ENCODE results near the gene KRT79.
"Not testable (repeated sequence)": the region's sequence is repeated elsewhere in the genome, so short reads cannot be mapped to it uniquely, and the experiment has no call there.

The KRT79 gene

GRCh38 chr12:52805739-52806138 lies 28.4 kb downstream of the KRT79 start:
- no peak for DNase-seq (ENCODE audit: low read depth)

DNA sequence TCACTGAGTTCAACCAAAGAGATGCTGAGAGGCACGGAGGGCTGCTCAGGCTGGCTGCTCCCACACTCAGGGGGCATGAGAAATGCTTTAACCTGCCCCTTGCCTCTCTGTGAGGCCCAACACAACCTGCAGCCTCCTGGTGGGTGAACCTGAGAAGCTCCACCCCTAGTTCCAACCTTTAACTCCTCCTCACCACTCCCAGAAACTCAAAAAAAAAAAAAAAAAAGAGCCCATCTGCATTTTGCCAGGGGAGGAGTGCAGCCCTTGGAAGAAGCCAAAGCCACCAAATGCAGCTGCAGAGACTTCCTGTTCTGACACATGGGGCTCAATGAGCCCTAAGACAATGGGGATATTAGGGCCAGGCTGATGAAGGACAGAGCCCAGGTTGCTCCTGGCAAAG lies 29.1 kb downstream of the KRT79 start:
- no peak for DNase-seq (ENCODE audit: low read depth)

DNA sequence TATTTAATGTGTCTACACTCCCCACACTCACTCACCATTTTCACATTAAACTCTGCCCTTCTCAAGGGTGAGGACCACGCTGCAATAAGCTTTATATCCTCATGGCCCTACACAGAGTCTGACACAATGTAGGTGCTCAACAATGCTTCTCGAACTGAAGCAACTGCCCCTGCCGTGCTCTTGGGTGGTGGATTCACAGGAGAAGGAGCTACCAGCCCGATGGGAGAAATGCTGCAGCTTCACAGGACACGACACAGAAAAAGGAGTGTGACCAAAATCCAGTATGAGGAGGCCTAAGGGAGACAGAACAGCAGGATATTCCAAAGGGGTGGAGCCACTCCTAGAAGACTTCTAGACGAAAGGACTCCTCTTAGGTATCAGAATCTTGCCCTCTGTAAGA lies 31.7 kb downstream of the KRT79 start:
- no peak for DNase-seq (ENCODE audit: low read depth)

GRCh38 chr12:52801773-52802172 lies 32.3 kb downstream of the KRT79 start:
- no peak for DNase-seq (ENCODE audit: low read depth)

- no peak for DNase-seq (ENCODE audit: low read depth)
These were observed 33.7 kb downstream of the KRT79 start for GRCh38 chr12:52800259-52800917.

- no peak for DNase-seq (ENCODE audit: low read depth)
These were observed 34.5 kb downstream of the KRT79 start for GRCh38 chr12:52799505-52800211.

DNA sequence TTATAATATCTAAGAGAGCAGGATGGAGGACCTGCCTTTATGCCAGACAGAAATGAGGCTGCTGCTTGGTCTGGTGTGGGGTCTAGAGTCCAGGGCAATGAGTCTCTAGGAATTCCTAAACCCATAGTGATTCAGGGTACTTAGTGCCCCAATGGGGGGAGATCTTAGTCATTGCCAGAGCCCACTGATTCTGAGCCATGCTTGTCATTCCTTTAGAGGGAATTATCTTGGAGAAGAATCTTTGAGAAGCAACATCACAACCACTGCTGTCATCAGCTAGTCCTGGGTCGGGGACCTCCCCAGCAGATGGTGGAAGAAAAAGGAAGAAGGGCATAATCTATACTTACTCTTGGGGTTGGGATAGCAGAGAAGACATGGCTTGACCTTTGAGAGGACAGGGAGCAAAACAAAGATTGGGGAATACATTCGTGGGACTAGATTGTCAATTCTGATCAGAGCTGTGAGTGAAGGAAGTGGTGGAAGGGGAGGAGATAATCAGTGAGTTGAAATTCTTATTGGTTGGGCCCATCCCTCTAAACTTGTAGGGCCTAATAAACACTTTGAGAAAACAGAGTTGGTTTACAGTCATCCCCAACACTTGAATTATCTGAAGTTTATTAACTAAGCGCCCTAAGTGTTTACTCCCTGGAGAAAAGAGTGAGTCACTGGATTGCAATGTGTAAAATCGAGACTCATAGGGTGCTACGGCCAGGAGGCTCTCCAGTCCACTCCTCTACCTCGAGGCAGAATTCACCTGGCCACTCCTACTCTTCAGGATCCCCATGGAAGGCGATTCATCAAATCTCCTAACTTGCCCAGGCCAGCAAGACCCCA lies 35.2 kb downstream of the KRT79 start:
- peak; percentile 23 for DNase-seq (ENCODE audit: low read depth)

- peak; percentile 69 for DNase-seq (ENCODE audit: low read depth)
These were observed 36.0 kb downstream of the KRT79 start for GRCh38 chr12:52798003-52798670.

DNA sequence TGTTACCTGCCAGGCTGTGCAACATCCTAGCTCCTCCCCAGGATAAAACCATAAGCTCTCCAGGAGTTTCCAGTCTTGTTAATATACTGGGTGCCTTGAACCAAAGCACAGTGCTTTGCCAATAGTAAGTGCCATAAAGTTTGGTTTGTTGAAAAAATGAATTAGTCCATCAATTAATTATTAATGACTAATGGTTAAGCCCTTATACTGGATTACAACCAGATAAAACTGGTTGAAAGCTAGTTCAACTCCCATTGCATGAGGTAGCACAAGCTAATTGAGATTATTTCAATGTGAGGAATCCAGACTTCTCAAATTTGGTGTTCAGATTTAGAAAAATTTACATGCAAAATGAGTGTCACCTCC lies 36.6 kb downstream of the KRT79 start:
- no peak for DNase-seq (ENCODE audit: low read depth)

DNA sequence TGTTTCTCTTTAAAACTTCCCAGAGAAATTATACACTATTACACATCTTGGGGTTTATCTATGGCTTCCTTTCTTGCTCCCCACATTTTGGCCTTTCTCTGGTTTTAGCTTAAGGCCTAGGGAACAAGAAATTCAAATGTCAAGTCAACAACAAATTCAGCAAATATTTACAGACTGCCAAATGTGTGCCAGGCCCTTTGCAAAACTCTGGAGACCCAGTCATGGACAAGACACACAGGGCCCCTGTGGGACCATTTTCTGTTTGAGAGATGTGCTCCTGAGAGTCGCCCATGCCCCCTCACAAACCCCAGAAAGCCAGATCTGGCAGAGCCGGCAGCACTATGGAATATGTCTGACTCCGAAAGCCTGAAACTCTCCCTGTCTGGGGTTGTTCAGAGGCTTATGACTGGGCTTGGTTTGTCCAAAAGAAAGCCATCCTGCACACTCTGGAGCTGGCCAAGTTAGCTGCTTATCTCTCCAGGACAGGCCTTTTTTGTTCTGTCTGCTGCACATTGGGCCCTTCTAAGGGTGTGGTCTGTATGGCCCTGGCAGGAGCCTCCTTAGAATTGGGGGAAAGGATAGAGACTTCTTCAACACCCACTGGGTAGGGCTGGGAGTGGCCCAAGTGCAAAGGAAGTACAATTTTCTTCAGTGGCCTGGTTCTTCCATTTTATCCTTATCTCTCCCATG lies 37.1 kb downstream of the KRT79 start:
- DNase-seq (ENCODE audit: low read depth) = no peak

- DNase-seq (ENCODE audit: low read depth) = no peak
These were observed 37.7 kb downstream of the KRT79 start for GRCh38 chr12:52796429-52796794.

GRCh38 chr12:52795694-52796428 lies 38.2 kb downstream of the KRT79 start, which contains the start of gene KRT3:
Gene KRT3 (minus strand): TSS chr12:52796117. CDS start chr12:52796042, 75 bp downstream.
- DNase-seq (ENCODE audit: low read depth) = no peak

GRCh38 chr12:52795332-52795674 lies 38.8 kb downstream of the KRT79 start:
- DNase-seq (ENCODE audit: low read depth) = not testable (repeated sequence)

DNA sequence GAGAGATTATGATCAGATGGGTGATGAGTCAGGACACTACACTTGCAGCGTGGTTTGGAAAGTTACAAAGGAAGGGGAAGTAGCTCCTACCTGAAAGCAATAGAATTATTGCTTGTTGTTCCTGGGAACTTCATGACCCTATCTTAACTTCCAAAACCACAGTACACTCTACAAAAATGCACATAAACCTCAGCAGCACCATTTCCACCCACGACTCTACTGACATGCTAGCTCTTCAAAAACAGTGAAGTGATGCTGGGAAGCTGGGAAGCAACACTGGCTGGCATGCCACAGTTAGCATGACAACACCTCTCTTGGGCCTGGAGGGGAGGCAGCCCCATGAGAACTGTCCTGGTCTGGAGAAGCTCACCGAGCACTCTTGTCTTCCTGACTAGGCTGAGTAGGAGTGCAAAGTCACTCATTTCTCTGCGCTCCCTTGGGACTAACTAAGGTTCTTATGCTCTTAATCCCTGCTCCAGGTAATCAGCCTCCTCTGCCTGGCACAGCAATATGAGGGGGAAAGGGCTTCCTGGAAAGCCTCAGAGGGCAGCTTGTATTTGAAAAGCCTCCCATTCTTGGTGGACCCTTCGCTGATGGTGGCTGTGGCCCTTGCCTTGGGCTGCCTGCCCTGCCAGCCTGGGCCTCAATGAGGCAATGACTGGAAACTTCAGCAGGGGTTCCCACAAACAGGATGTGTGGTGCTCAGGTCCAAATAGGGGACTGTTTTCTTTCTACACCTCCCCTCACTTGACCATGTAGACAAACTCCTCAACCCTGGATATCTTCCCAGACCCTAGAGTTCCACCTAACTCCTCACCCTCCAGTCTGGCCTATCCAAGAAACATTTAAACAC lies 39.4 kb downstream of the KRT79 start:
- DNase-seq (ENCODE audit: low read depth) = peak; percentile 22

DNA sequence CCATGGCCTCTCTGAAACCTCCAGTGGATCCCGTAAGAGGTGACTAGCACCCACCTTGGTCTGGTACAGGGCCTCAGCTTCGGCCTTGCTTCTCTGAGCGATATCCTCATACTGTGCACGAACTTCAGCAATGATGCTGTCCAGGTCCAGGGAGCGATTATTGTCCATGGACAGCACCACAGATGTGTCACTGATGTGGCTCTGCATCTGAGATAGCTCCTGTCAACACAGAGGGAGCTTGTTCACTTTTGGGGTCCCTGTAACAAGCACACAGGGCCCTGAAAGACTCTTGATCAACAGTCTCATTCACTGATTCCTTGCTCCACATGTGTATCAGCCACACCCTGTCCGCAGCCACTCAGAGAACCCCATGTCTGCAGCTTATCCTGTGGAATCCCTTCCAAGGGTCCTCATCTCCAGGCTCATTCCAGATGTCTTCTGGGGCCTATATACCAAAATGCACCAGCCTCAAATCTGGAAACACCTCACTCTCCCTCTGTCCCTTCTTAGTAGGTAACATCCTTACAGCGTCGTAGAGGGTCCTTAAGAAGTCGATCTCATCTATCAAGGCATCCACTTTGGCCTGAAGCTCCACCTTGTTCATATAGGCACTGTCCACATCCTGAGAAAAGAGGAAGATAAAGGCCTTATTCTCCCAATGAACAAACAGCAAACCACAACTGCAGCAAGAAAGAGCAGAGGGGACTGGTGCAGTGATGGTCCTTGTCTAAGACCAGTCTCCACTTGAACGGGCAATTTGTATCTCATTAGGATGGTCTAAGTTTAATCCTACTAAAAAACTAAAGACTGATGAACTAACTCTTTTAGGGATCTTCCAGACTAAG lies 41.7 kb downstream of the KRT79 start:
- no peak for DNase-seq (ENCODE audit: low read depth)

DNA sequence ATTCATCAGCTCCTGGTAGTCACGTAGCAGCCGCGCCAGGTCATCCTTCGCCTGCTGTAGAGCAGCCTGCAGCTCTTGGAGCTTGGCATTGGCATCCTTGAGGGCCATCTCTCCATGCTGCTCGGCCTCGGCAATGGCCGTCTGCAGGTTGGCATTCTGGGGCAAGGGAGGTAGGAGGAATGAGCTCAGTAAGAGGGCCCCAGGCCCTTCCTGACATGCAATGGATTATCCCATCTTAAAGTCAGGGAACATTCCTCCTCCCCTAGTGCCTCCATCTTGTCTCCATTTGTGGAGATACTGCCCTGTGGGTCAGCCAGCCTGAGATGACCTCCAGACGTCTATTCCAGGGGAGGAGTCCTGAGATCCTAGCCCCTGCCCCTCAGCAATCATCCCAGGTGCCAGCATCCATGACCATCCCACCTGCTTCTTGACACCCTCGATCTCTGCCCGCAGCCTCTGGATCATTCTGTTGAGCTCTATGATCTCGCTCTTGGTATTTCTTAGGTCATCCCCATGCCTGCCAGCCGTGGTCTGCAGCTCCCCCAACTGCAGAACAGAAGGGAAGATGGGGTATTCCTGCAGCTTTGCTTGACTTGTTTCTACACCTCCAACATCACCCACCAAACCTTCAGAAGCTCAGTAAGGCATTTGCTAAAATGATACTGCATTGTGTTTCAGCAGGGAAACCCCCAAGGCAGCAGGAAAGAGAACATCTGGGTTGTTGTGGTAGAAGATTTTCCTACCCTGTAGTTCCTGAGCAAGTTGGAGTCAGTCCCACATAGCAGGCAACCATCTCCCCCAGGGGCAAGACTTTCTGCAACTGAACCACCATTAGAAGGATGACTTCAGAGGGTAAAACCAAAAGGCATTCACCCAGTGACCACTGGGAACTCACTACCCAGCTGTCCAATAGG lies 42.6 kb downstream of the KRT79 start:
- no peak for DNase-seq (ENCODE audit: low read depth)

- DNase-seq (ENCODE audit: low read depth) = no peak
These were observed 43.5 kb downstream of the KRT79 start for GRCh38 chr12:52790427-52791270.

All from HS-5 (cell line).